ENCODE data around the gene NHEJ1.

The NHEJ1 gene

GRCh38 chr2:219095406-219095935 lies 65.1 kb downstream of the NHEJ1 start:
- H3K27me3 ChIP-seq (ENCODE audit: control insufficient read depth, low read length) = no peaks in the 10 kb centered on the region
- H3K9me2 ChIP-seq (replicated peaks; ENCODE audit: control insufficient read depth, low read length) = no peaks in the 10 kb centered on the region
- no peak overlapping the region for H3K4me2 ChIP-seq (ENCODE audit: low read length)
- no peaks in the 10 kb centered on the region for H3K36me3 ChIP-seq (ENCODE audit: control insufficient read depth, low read length)
- H3K79me2 ChIP-seq (ENCODE audit: control insufficient read depth, low read length) = no peaks in the 10 kb centered on the region
- H3K27ac ChIP-seq (ENCODE audit: low read depth, low read length) = no peak overlapping the region
- H3K4me1 ChIP-seq (ENCODE audit: control insufficient read depth, low read length) = no peaks in the 10 kb centered on the region
- H3K4me3 ChIP-seq (ENCODE audit: low read length) = no peak overlapping the region
- H3K9me3 ChIP-seq (ENCODE audit: control insufficient read depth, insufficient read depth, low read length) = no peaks in the 10 kb centered on the region
- H4K20me1 ChIP-seq (ENCODE audit: control insufficient read depth, insufficient read depth, low read depth, low read length) = no peaks in the 10 kb centered on the region
- no peaks in the 10 kb centered on the region for H3F3A ChIP-seq (ENCODE audit: control insufficient read depth, insufficient read depth)
- TF ChIP-seq EZH2phosphoT487 (IDR thresholded peaks at IDR 0.05; ENCODE audit: borderline replicate concordance, low read length) = no peak
- no peak for TF ChIP-seq CTCF (IDR thresholded peaks at IDR 0.05; ENCODE audit: low read depth, low read length, poor library complexity, severe bottlenecking)

DNA sequence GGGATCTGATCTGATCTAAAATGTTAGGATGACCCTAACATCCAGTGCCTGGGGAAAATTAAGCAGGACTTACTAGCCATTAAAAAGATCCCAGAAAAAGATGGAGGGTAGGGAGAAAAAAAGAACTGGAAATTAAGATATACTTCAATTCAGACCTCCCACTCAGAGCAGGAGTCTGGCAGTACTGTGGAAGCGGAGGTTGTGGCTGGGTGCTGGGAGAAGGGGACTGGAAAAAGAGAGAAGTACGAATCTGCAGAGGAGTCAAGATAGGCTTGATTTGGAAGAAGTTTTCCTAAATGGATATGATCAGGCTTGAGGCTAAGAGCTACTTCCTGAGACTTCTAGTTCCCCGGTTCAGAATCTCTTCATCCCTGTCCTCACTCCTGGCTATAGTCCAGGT lies 66.4 kb downstream of the NHEJ1 start:
- no peaks in the 10 kb centered on the region for H3K9me2 ChIP-seq (replicated peaks; ENCODE audit: control insufficient read depth, low read length)
- TF ChIP-seq EZH2phosphoT487 (IDR thresholded peaks at IDR 0.05; ENCODE audit: borderline replicate concordance, low read length) (no peak), CTCF (IDR thresholded peaks at IDR 0.05; ENCODE audit: low read depth, low read length, poor library complexity, severe bottlenecking) (no peak)
- H3K9me3 ChIP-seq (ENCODE audit: control insufficient read depth, insufficient read depth, low read length) = no peaks in the 10 kb centered on the region
- no peaks in the 10 kb centered on the region for H3K79me2 ChIP-seq (ENCODE audit: control insufficient read depth, low read length)
- no peak overlapping the region for H3K4me2 ChIP-seq (ENCODE audit: low read length)
- H3K27me3 ChIP-seq (ENCODE audit: control insufficient read depth, low read length) = no peaks in the 10 kb centered on the region
- H4K20me1 ChIP-seq (ENCODE audit: control insufficient read depth, insufficient read depth, low read depth, low read length) = no peaks in the 10 kb centered on the region
- no peaks in the 10 kb centered on the region for H3K4me1 ChIP-seq (ENCODE audit: control insufficient read depth, low read length)
- H3K36me3 ChIP-seq (ENCODE audit: control insufficient read depth, low read length) = no peaks in the 10 kb centered on the region
- no peak overlapping the region for H3K4me3 ChIP-seq (ENCODE audit: low read length)
- H3K27ac ChIP-seq (ENCODE audit: low read depth, low read length) = no peak overlapping the region
- no peaks in the 10 kb centered on the region for H3F3A ChIP-seq (ENCODE audit: control insufficient read depth, insufficient read depth)

GRCh38 chr2:219090436-219091299 lies 69.9 kb downstream of the NHEJ1 start:
- Histone ChIP-seq H3K27me3 (ENCODE audit: control insufficient read depth, low read length) (no peaks in the 10 kb centered on the region), H3K4me3 (ENCODE audit: low read length) (no peak overlapping the region), H3K4me1 (ENCODE audit: control insufficient read depth, low read length) (no peaks in the 10 kb centered on the region), H3K9me2 (replicated peaks; ENCODE audit: control insufficient read depth, low read length) (no peaks in the 10 kb centered on the region), H4K20me1 (ENCODE audit: control insufficient read depth, insufficient read depth, low read depth, low read length) (no peaks in the 10 kb centered on the region), H3K36me3 (ENCODE audit: control insufficient read depth, low read length) (no peaks in the 10 kb centered on the region), H3K79me2 (ENCODE audit: control insufficient read depth, low read length) (no peaks in the 10 kb centered on the region), H3K27ac (ENCODE audit: low read depth, low read length) (no peak overlapping the region), H3K4me2 (ENCODE audit: low read length) (no peak overlapping the region), H3K9me3 (ENCODE audit: control insufficient read depth, insufficient read depth, low read length) (no peaks in the 10 kb centered on the region), H3F3A (ENCODE audit: control insufficient read depth, insufficient read depth) (no peaks in the 10 kb centered on the region)
- TF ChIP-seq CTCF (IDR thresholded peaks at IDR 0.05; ENCODE audit: low read depth, low read length, poor library complexity, severe bottlenecking) = no peak
- no peak for TF ChIP-seq EZH2phosphoT487 (IDR thresholded peaks at IDR 0.05; ENCODE audit: borderline replicate concordance, low read length)

All from DOHH2 (cell line).